Effector memory CD8-positive, alpha-beta T cell (primary cell): ENCODE results near the gene GIGYF2.

Experiments
- ATAC-seq: fragments of 150-1000 bp; cut with Tn5 transposase; replicated peaks from 2 replicates; pipeline ENCODE4 v1.10.0; 2021; ENCODE audit warnings: mild to moderate bottlenecking, moderate library complexity
- DNase-seq, 3 experiments: peaks; one replicate each; pipeline ENCODE4 v3.0.0; 2021
- H3K27ac Mint-ChIP-seq, 2 donors: one replicate each; pipeline ENCODE4 v1.8.0; 2022; ENCODE audit warnings: mild to moderate bottlenecking in 2 of 2, mixed read lengths in 2 of 2, moderate library complexity in 2 of 2
- H3K27me3 Mint-ChIP-seq, 2 donors: one replicate each; pipeline ENCODE4 v1.8.0; 2022; ENCODE audit warnings: mixed read lengths in 2 of 2
- H3K36me3 Mint-ChIP-seq: one replicate; pipeline ENCODE4 v1.8.0; 2022; ENCODE audit warnings: mild to moderate bottlenecking, moderate library complexity, mixed read lengths; ENCODE audit not compliant: insufficient read depth
- H3K4me1 Mint-ChIP-seq, 2 donors: one replicate each; pipeline ENCODE4 v1.8.0; 2022; ENCODE audit warnings: low read depth in 2 of 2, mixed read lengths in 2 of 2
- H3K4me3 Mint-ChIP-seq, 2 donors: one replicate each; pipeline ENCODE4 v1.8.0; 2022; ENCODE audit warnings: mild to moderate bottlenecking in 2 of 2, mixed read lengths in 2 of 2, moderate library complexity in 2 of 2
- H3K9me3 Mint-ChIP-seq, 2 donors: one replicate each; pipeline ENCODE4 v1.8.0; 2022; ENCODE audit warnings: mixed read lengths in 2 of 2

Gene GIGYF2

DNA sequence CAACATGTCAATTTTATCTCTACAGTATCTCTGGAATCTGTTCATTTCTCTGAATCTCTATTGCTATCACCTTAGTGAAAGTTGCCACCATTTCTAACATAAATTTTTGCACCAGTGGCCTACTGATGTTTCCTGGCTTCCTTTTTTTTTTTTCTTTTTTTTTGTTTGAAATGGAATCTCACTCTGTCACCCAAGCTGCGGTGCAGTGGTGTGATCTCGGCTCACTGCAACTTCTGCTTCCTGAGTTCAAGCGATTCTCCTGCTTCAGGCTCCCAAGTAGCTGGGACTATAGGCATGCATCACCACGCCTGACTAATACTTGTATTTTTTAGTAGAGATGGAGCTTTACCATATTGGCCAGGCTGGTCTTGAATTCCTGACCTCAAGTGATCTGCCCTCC lies 44.2 kb downstream of the GIGYF2 start:
- Mint-ChIP-seq H3K36me3 (peaks cover 25% of the 10 kb centered on the region), H3K27ac (no peak overlapping the region), H3K27me3 (no peaks in the 10 kb centered on the region)

DNA sequence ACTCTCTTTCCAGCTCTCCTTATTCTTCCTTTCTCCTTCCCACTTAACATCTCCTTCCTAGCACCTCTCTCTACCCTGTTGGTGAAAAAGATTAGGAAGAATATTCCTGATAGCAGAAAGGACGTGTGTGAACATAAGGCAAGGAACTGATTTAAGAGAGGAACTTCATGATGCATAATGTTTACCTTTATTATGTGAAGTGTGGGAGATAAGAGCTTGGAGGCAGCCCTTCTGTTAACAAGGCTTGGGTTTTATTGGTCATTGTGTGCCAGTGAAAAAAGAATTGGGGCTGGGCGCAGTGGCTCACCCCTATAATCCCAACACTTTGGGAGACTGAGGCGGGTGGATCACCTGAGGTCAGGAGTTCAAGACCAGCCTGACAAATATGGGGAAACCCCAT lies 44.8 kb downstream of the GIGYF2 start:
- peaks cover 0 to 13% of the 10 kb centered on the region in 2 donors for H3K4me1 Mint-ChIP-seq
- no peak overlapping the region for H3K4me3 Mint-ChIP-seq
- DNase-seq (no peak), ATAC-seq (no peak)
- peaks cover 25% of the 10 kb centered on the region for H3K36me3 Mint-ChIP-seq
- H3K9me3 Mint-ChIP-seq: no peaks in the 10 kb centered on the region
- no peaks in the 10 kb centered on the region for H3K27me3 Mint-ChIP-seq
- no peak overlapping the region for H3K27ac Mint-ChIP-seq

More for the DNA sequence above, 44.2 kb downstream of the GIGYF2 start:
- H3K4me1 Mint-ChIP-seq: peaks cover 0 to 13% of the 10 kb centered on the region in 2 donors
- H3K4me3 Mint-ChIP-seq: no peak overlapping the region
- no peak for DNase-seq
- no peaks in the 10 kb centered on the region for H3K9me3 Mint-ChIP-seq
- ATAC-seq: no peak

DNA sequence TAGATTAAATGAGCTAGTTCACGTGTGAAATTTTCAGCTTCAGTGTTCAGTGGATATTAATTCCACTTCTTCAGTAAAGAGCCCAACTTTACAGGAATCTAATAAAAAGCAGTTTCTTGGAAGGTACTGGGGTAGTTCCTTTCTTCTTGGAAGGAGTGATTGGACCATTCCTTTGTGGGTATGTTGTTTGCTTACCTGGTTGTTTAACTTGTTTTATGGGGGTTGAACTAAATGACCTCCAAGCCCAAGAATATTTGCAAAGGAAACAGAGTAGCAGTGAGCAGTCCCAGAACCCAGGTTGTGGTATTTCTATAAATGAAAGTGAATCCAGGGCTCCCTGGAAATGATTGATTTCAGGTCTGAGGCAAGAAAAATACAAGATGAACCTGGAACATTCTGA lies 47.8 kb downstream of the GIGYF2 start:
- ATAC-seq: no peak
- DNase-seq: no peak
- H3K9me3 Mint-ChIP-seq: no peaks in the 10 kb centered on the region
- H3K27me3 Mint-ChIP-seq: no peaks in the 10 kb centered on the region
- H3K27ac Mint-ChIP-seq: peak overlapping the region in 1 of 2 donors; percentile 19
- peaks cover 0 to 13% of the 10 kb centered on the region in 2 donors for H3K4me1 Mint-ChIP-seq
- no peak overlapping the region for H3K4me3 Mint-ChIP-seq
- peaks cover 22% of the 10 kb centered on the region for H3K36me3 Mint-ChIP-seq

DNA sequence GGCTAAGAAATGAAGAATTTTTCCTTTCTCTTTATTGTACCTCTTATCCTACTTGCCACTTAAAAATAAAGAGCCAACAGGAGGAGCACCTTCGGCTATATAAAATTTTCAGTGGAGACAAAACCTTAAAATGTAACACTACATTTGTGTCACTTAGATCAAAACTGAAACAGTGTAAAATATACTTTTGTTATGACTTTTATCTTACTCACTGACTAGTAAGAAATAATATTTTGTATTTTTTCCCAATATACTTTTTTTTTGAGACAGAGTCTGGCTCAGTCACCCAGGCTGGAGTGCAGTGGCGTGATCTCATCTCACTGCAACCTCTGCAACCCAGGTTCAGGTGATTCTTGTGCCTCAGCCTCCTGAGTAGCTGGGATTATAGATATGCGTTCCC lies 50.9 kb downstream of the GIGYF2 start:
- Mint-ChIP-seq H3K27me3 (no peaks in the 10 kb centered on the region), H3K4me1 (peaks cover 0 to 6% of the 10 kb centered on the region in 2 donors), H3K27ac (peak overlapping the region in 1 of 2 donors; percentile 38), H3K9me3 (no peaks in the 10 kb centered on the region), H3K36me3 (peaks cover 46% of the 10 kb centered on the region), H3K4me3 (no peak overlapping the region)
- no peak for ATAC-seq
- DNase-seq: no peak

DNA sequence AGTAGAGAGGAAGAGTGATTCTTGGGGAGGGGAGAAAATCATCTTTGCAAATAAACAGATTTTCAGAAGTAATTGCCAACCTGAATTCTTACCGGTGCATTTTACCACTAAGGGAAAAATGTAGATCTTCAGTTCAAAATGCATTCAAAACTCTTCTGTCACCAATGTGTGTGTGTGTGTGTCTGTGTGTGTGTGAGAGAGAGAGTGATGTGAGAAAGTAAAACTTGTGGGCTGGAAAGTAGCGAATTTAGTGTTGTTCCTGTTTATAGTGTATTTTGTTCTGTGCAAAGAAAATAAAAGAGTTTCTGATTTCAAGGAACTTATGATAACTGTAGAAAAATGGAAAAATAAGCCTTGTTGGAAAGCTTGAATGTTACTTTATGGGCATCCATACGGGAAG lies 52.2 kb downstream of the GIGYF2 start:
- ATAC-seq: no peak
- H3K36me3 Mint-ChIP-seq: peaks cover 57% of the 10 kb centered on the region
- no peaks in the 10 kb centered on the region for H3K9me3 Mint-ChIP-seq
- no peaks in the 10 kb centered on the region for H3K27me3 Mint-ChIP-seq
- H3K4me1 Mint-ChIP-seq: no peaks in the 10 kb centered on the region
- H3K4me3 Mint-ChIP-seq: no peak overlapping the region
- peak overlapping the region in 1 of 2 donors; percentile 23 for H3K27ac Mint-ChIP-seq
- no peak for DNase-seq

DNA sequence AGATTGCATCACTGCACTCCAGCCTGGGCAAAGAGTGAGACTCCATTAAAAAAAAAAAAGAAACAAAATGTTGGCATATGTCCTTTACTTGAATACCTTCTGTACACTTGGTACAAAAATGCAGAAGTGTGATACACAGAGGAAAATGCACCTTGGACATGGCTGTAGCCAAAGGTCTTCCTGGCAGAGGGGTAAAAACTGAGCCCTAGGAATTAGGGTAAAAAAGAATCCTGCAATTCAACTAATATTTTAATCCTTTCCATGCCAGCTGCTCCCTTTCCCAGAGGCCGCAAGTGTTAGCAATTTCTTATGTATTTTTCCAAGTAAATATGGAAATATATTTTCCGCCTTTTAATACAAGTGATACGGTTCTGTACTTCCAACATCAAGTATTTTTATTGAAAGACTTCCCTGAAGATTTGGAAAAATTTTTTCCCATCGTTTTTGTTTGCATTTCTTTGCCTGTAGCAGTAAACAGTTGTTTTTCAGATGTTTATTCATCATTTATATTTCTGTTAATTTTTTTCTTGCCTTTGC lies 53.1 kb downstream of the GIGYF2 start:
- Mint-ChIP-seq H3K4me1 (no peaks in the 10 kb centered on the region), H3K27me3 (no peaks in the 10 kb centered on the region), H3K9me3 (no peaks in the 10 kb centered on the region), H3K4me3 (no peak overlapping the region), H3K36me3 (peaks cover 57% of the 10 kb centered on the region), H3K27ac (peak overlapping the region in 1 of 2 donors; percentile 69)
- ATAC-seq (no peak), DNase-seq (no peak)

DNA sequence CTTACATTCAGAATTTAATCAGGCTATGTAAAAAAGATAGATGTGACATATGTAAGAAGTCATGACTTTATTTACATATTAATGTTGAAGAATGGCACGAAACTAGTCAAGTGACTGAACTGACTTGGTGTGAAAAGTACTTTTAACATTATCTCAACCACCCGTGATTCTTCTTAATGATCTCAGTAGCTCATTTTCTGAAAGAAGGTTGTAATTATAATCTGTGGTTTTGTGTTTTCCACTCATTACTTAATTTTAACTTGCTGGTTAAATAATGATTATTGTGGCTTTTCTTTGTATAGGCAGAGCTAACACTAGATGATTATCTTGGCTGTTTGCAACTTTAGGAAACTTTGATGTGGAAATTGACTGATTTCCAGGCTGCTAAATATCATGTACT lies 60.8 kb downstream of the GIGYF2 start:
- Mint-ChIP-seq H3K4me1 (peaks cover 0 to 29% of the 10 kb centered on the region in 2 donors), H3K36me3 (peaks cover 40% of the 10 kb centered on the region), H3K27me3 (no peaks in the 10 kb centered on the region), H3K27ac (peak overlapping the region; percentile 15 to 78), H3K4me3 (peak overlapping the region in 1 of 2 donors; percentile 51), H3K9me3 (no peaks in the 10 kb centered on the region)
- DNase-seq: no peak
- peak; percentile 51 for ATAC-seq

DNA sequence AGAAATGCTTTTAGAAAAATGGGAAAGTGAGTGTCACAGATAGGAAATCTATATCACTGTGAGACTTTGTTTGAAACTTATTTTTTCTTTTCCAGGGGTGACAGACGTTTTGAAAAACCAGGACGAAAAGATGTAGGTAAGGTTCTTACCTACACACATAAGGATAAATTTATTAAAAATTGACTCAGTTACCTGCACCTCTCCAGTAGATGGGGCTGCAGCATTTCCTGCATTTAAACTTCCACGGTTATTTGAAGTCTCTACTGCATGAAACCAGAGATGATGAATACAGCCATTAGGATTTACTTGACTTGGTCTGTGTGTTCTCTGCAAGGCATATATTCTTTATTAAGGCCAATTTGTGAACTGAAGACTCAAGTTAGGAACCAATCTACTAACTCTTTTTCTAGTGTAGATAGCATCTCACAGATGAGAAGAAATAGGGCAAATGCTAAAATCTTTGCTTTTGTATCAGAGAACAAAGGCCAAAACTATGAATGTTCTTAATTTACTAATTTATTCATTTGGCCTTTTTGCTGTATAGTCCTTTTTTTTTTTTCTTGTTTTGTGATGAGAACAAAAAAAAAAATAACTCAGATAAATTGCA lies 64.3 kb downstream of the GIGYF2 start:
- DNase-seq (peak; percentile 17 to 37 (median 17)), ATAC-seq (peak; percentile 52)
- peaks cover 37% of the 10 kb centered on the region for H3K36me3 Mint-ChIP-seq

DNA sequence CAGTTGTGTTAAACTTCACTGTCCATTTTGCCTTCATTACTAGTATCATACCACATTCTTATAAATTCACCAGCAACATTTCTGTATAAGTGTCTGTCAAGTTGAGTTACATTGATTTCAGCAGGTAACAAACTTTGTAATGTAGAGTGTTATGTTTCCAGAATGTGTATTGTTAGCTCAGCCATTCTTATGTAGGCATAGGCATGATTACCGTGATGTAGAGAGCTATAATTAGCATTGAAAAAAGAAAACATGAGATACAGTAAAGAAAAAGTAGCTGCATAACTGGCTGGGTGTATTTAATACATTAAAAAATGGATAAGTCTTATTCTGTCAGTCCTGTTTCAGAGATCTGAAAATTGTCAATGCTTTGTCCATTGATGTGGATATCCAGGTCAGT lies 70.7 kb downstream of the GIGYF2 start:
- Mint-ChIP-seq H3K9me3 (no peaks in the 10 kb centered on the region), H3K4me1 (peaks cover 9 to 16% of the 10 kb centered on the region in 2 donors), H3K36me3 (peaks cover 29% of the 10 kb centered on the region), H3K27ac (no peak overlapping the region), H3K27me3 (no peaks in the 10 kb centered on the region), H3K4me3 (no peak overlapping the region)
- no peak for ATAC-seq
- DNase-seq: no peak

More for the DNA sequence above, 64.3 kb downstream of the GIGYF2 start:
- no peak overlapping the region for H3K27ac Mint-ChIP-seq
- H3K4me1 Mint-ChIP-seq: peaks cover 0 to 23% of the 10 kb centered on the region in 2 donors
- no peak overlapping the region for H3K4me3 Mint-ChIP-seq
- no peaks in the 10 kb centered on the region for H3K27me3 Mint-ChIP-seq
- H3K9me3 Mint-ChIP-seq: no peaks in the 10 kb centered on the region

DNA sequence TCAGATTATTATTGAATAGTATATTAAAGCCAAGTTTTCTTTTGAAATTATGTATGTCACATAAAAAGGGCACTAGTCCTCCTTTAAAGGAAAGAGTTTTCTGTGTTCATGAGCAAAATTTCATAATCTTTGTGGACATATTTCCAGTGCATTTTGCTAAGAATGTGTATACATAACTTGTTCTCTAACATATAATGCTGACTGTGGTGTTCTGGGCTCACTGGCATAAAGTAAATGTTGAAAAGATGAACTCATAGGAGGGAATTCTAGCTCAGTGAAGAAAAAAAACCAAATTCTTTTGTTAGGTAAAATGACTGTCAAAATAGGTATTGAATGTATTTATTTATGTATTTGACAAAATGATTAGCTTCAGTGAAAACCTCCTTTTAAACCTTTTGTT lies 73.1 kb downstream of the GIGYF2 start:
- H3K4me1 Mint-ChIP-seq: peaks cover 12 to 15% of the 10 kb centered on the region in 2 donors
- ATAC-seq (no peak), DNase-seq (no peak)
- H3K36me3 Mint-ChIP-seq: peaks cover 24% of the 10 kb centered on the region
- no peak overlapping the region for H3K27ac Mint-ChIP-seq
- no peaks in the 10 kb centered on the region for H3K27me3 Mint-ChIP-seq
- H3K9me3 Mint-ChIP-seq: no peaks in the 10 kb centered on the region
- no peak overlapping the region for H3K4me3 Mint-ChIP-seq

DNA sequence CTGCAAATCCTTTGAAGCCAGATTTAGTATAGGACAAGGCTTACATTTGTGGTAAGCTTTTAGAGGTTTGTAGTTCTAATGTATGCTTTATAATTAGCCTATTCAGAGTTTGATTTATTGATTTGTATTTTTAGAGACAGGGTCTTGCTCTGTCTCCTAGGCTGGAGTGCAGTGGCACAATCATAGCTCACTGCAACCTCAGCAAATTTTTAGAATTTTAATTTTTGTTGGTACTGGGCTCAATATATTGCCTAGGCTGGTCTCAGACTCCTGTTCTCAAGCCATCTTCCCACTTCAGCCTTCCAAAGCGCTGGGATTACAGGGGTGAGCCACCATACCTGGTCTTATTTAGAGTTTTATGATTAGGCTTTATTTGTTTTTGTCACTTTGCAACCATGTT lies 74.7 kb downstream of the GIGYF2 start:
- no peak for ATAC-seq
- no peak overlapping the region for H3K27ac Mint-ChIP-seq
- no peaks in the 10 kb centered on the region for H3K9me3 Mint-ChIP-seq
- H3K4me3 Mint-ChIP-seq: peak overlapping the region in 1 of 2 donors; percentile 9
- no peak for DNase-seq
- H3K27me3 Mint-ChIP-seq: no peaks in the 10 kb centered on the region
- peaks cover 12 to 19% of the 10 kb centered on the region in 2 donors for H3K4me1 Mint-ChIP-seq
- peaks cover 11% of the 10 kb centered on the region for H3K36me3 Mint-ChIP-seq

DNA sequence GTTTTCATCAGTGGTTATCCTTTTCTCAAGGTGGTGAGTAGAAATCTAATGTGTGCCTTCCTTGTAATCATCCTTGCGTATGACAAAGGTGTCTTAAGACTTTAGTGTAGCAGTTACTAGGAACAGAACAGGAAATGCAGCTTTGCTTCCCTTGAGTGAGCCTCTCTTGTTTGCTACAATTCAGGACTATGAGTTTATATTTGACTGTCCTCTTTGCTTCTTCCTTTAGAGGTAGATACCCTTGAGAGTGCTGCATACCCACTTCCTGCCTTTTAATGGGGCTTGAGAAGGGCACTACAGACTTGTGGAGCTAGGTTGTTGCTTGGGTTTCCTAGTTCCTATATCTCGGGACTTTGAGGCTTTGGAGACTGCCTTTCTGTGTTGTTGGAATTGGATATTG lies 75.4 kb downstream of the GIGYF2 start:
- peak; percentile 39 for ATAC-seq
- peak overlapping the region in 1 of 2 donors; percentile 9 for H3K4me3 Mint-ChIP-seq
- H3K36me3 Mint-ChIP-seq: peaks cover 11% of the 10 kb centered on the region

DNA sequence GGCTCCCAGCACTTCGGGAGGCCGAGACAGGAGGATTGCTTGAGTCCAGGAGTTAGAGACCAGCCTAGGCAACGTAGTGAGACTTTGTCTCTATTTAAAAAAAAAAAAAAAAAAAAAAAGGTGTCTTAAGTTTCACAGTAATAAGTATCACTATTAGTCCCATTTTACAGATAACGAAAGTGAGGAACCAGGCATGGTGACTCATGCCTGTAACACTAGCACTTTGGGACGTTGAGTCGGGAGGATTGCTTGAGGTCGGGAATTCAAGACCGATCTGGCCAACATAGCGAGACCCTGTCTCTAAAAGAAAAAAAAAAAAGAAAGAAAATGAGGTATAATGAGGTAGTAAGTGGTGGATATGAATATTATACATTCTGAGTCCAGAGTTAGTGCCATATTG lies 76.7 kb downstream of the GIGYF2 start:
- H3K9me3 Mint-ChIP-seq: no peaks in the 10 kb centered on the region
- no peak overlapping the region for H3K4me3 Mint-ChIP-seq
- no peaks in the 10 kb centered on the region for H3K27me3 Mint-ChIP-seq
- H3K36me3 Mint-ChIP-seq: peaks cover 5% of the 10 kb centered on the region
- H3K27ac Mint-ChIP-seq: no peak overlapping the region
- ATAC-seq: no peak
- no peak for DNase-seq
- H3K4me1 Mint-ChIP-seq: peaks cover 12 to 24% of the 10 kb centered on the region in 2 donors

More for the DNA sequence above, 75.4 kb downstream of the GIGYF2 start:
- Mint-ChIP-seq H3K4me1 (peaks cover 12 to 19% of the 10 kb centered on the region in 2 donors), H3K27me3 (no peaks in the 10 kb centered on the region), H3K9me3 (no peaks in the 10 kb centered on the region), H3K27ac (peak overlapping the region; percentile 57 to 83)
- no peak for DNase-seq

DNA sequence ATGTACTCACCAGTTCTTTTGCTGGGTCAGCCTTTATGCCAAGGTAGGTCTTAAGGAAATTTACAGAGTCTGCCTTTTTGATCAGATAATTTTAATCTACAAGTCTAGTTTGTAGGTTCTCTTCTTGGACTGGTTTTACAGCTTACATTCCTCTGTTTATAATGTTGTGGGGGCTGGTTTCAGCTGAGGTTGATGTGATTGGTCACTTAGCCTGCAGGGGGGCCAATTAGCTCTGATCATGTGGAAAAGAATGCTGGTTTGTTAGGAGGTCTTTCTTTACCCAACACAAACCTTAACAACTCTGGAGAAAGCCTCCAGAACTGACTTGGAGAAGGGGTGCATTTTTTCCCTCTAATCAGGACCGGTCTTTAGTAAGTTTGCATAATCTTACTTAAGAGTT lies 79.3 kb downstream of the GIGYF2 start, which contains the start of gene KCNJ13:
Gene KCNJ13 (minus strand): TSS at position 131 of the 400 bp plus-strand sequence. CDS start 5,203 bp downstream, outside the sequence.
- ATAC-seq (no peak), DNase-seq (no peak)
- Mint-ChIP-seq H3K36me3 (peaks cover 5% of the 10 kb centered on the region), H3K4me3 (no peak within 1 kb of the TSS), H3K9me3 (no peaks in the 10 kb centered on the region), H3K27ac (no peak within 1 kb of the TSS), H3K4me1 (peaks cover 12 to 24% of the 10 kb centered on the region in 2 donors), H3K27me3 (no peaks in the 10 kb centered on the region)
